ENCODE measurements around the gene ZP1.

Gene ZP1

GRCh38 chr11:60915248-60915914, 48.0 kb downstream of the ZP1 start:
- Histone ChIP-seq H2AK5ac (ENCODE audit: low read length, severe bottlenecking) (no peak overlapping the region), H3K4ac (ENCODE audit: low read depth in 1 of 2, low read length in 2 of 2) (peak overlapping the region in 1 of 2 experiments; percentile 85), H3K4me1 (ENCODE audit: control insufficient read depth, insufficient read depth, low read depth, low read length) (peaks cover 26% of the 10 kb centered on the region), H3K14ac (ENCODE audit: low read length in 2 of 2) (no peak overlapping the region), H3K27ac (ENCODE audit: low read length, poor library complexity, severe bottlenecking) (peak overlapping the region; percentile 66), H3K9me3 (ENCODE audit: control insufficient read depth, low read length) (no peaks in the 10 kb centered on the region), H3K4me3 (ENCODE audit: insufficient read depth in 1 of 2, low read depth in 1 of 2, low read length in 2 of 2) (peak overlapping the region; percentile 22 to 87), H4K8ac (ENCODE audit: low read length) (peak overlapping the region; percentile 27), H2BK12ac (ENCODE audit: low read length in 2 of 2) (no peak overlapping the region), H3K18ac (ENCODE audit: low read depth in 1 of 2, low read length in 2 of 2) (peak overlapping the region; percentile 37 to 47), H3K36me3 (ENCODE audit: control insufficient read depth in 1 of 2, insufficient read depth in 2 of 2, low read depth in 1 of 2, low read length in 2 of 2) (peaks cover 3 to 9% of the 10 kb centered on the region in 2 experiments), H2BK15ac (ENCODE audit: low read depth, poor library complexity, severe bottlenecking) (peak overlapping the region; percentile 60), H2BK5ac (ENCODE audit: low read depth, low read length, poor library complexity, severe bottlenecking) (no peak overlapping the region), H2BK120ac (ENCODE audit: low read depth, low read length) (no peak overlapping the region), H2AFZ (ENCODE audit: low read depth, low read length) (no peak overlapping the region), H3K27me3 (ENCODE audit: control insufficient read depth in 1 of 2, insufficient read depth in 1 of 2, low read length in 2 of 2) (peaks cover 5 to 9% of the 10 kb centered on the region in 2 experiments), H4K91ac (ENCODE audit: low read length) (peak overlapping the region; percentile 67), H3K4me2 (ENCODE audit: low read length, poor library complexity, severe bottlenecking) (peak overlapping the region; percentile 96), H3K9ac (ENCODE audit: low read length) (peak overlapping the region; percentile 89), H3K23ac (ENCODE audit: low read length in 2 of 2) (no peak overlapping the region), H3K79me1 (replicated peaks; ENCODE audit: low read length, poor library complexity, severe bottlenecking) (peaks cover 25% of the 10 kb centered on the region)
- 7% methylated on average over 16 of the region's 17 CpGs for WGBS
- peak; percentile 75 for DNase-seq

- H3K9ac ChIP-seq (ENCODE audit: low read length) = no peak overlapping the region
- H3K27ac ChIP-seq (ENCODE audit: low read length, poor library complexity, severe bottlenecking) = no peak overlapping the region
- WGBS = 90% methylated on average over 3 of the region's 3 CpGs
- H2BK15ac ChIP-seq (ENCODE audit: low read depth, poor library complexity, severe bottlenecking) = no peak overlapping the region
- no peak overlapping the region for H3K4me3 ChIP-seq (ENCODE audit: insufficient read depth in 1 of 2, low read depth in 1 of 2, low read length in 2 of 2)
- peaks cover 17 to 23% of the 10 kb centered on the region in 2 experiments for H3K36me3 ChIP-seq (ENCODE audit: control insufficient read depth in 1 of 2, insufficient read depth in 2 of 2, low read depth in 1 of 2, low read length in 2 of 2)
- no peaks in the 10 kb centered on the region for H3K27me3 ChIP-seq (ENCODE audit: control insufficient read depth in 1 of 2, insufficient read depth in 1 of 2, low read length in 2 of 2)
- no peak overlapping the region for H2AFZ ChIP-seq (ENCODE audit: low read depth, low read length)
- H2BK5ac ChIP-seq (ENCODE audit: low read depth, low read length, poor library complexity, severe bottlenecking) = no peak overlapping the region
- no peak overlapping the region for H4K91ac ChIP-seq (ENCODE audit: low read length)
- peaks cover 31% of the 10 kb centered on the region for H3K79me1 ChIP-seq (replicated peaks; ENCODE audit: low read length, poor library complexity, severe bottlenecking)
- no peaks in the 10 kb centered on the region for H3K9me3 ChIP-seq (ENCODE audit: control insufficient read depth, low read length)
- peaks cover 26% of the 10 kb centered on the region for H3K4me1 ChIP-seq (ENCODE audit: control insufficient read depth, insufficient read depth, low read depth, low read length)
- DNase-seq = no peak
- H2BK12ac ChIP-seq (ENCODE audit: low read length in 2 of 2) = peak overlapping the region in 1 of 2 experiments; percentile 30
- H3K18ac ChIP-seq (ENCODE audit: low read depth in 1 of 2, low read length in 2 of 2) = no peak overlapping the region
- H2BK120ac ChIP-seq (ENCODE audit: low read depth, low read length) = no peak overlapping the region
- peak overlapping the region; percentile 45 for H2AK5ac ChIP-seq (ENCODE audit: low read length, severe bottlenecking)
- peak overlapping the region; percentile 66 for H4K8ac ChIP-seq (ENCODE audit: low read length)
- H3K23ac ChIP-seq (ENCODE audit: low read length in 2 of 2) = peak overlapping the region in 1 of 2 experiments; percentile 80
- no peak overlapping the region for H3K14ac ChIP-seq (ENCODE audit: low read length in 2 of 2)
- H3K4me2 ChIP-seq (ENCODE audit: low read length, poor library complexity, severe bottlenecking) = no peak overlapping the region
- no peak overlapping the region for H3K4ac ChIP-seq (ENCODE audit: low read depth in 1 of 2, low read length in 2 of 2)
Observed at GRCh38 chr11:60916669-60917206, 49.4 kb downstream of the ZP1 start.

- H3K79me1 ChIP-seq (replicated peaks; ENCODE audit: low read length, poor library complexity, severe bottlenecking) = peaks cover 31% of the 10 kb centered on the region
- H3K4ac ChIP-seq (ENCODE audit: low read depth in 1 of 2, low read length in 2 of 2) = no peak overlapping the region
- H3K4me3 ChIP-seq (ENCODE audit: insufficient read depth in 1 of 2, low read depth in 1 of 2, low read length in 2 of 2) = no peak overlapping the region
- H3K4me2 ChIP-seq (ENCODE audit: low read length, poor library complexity, severe bottlenecking) = no peak overlapping the region
- H2BK15ac ChIP-seq (ENCODE audit: low read depth, poor library complexity, severe bottlenecking) = no peak overlapping the region
- H2BK12ac ChIP-seq (ENCODE audit: low read length in 2 of 2) = no peak overlapping the region
- no peak overlapping the region for H2AFZ ChIP-seq (ENCODE audit: low read depth, low read length)
- no peak overlapping the region for H3K27ac ChIP-seq (ENCODE audit: low read length, poor library complexity, severe bottlenecking)
- no peak overlapping the region for H2AK5ac ChIP-seq (ENCODE audit: low read length, severe bottlenecking)
- no peak overlapping the region for H4K8ac ChIP-seq (ENCODE audit: low read length)
- H2BK5ac ChIP-seq (ENCODE audit: low read depth, low read length, poor library complexity, severe bottlenecking) = no peak overlapping the region
- no peak for DNase-seq
- peaks cover 26% of the 10 kb centered on the region for H3K4me1 ChIP-seq (ENCODE audit: control insufficient read depth, insufficient read depth, low read depth, low read length)
- no peak overlapping the region for H4K91ac ChIP-seq (ENCODE audit: low read length)
- no peak overlapping the region for H3K9ac ChIP-seq (ENCODE audit: low read length)
- H3K27me3 ChIP-seq (ENCODE audit: control insufficient read depth in 1 of 2, insufficient read depth in 1 of 2, low read length in 2 of 2) = no peaks in the 10 kb centered on the region
- no peak overlapping the region for H3K14ac ChIP-seq (ENCODE audit: low read length in 2 of 2)
- H3K18ac ChIP-seq (ENCODE audit: low read depth in 1 of 2, low read length in 2 of 2) = no peak overlapping the region
- WGBS = 97% methylated on average over 1 of the region's 1 CpG
- H3K36me3 ChIP-seq (ENCODE audit: control insufficient read depth in 1 of 2, insufficient read depth in 2 of 2, low read depth in 1 of 2, low read length in 2 of 2) = peaks cover 22 to 28% of the 10 kb centered on the region in 2 experiments
- H2BK120ac ChIP-seq (ENCODE audit: low read depth, low read length) = no peak overlapping the region
- no peaks in the 10 kb centered on the region for H3K9me3 ChIP-seq (ENCODE audit: control insufficient read depth, low read length)
- H3K23ac ChIP-seq (ENCODE audit: low read length in 2 of 2) = no peak overlapping the region
Observed at GRCh38 chr11:60917267-60917666, 49.9 kb downstream of the ZP1 start.

- no peak overlapping the region for H2BK5ac ChIP-seq (ENCODE audit: low read depth, low read length, poor library complexity, severe bottlenecking)
- no peak overlapping the region for H2BK15ac ChIP-seq (ENCODE audit: low read depth, poor library complexity, severe bottlenecking)
- no peak overlapping the region for H4K8ac ChIP-seq (ENCODE audit: low read length)
- no peaks in the 10 kb centered on the region for H3K9me3 ChIP-seq (ENCODE audit: control insufficient read depth, low read length)
- H3K4me2 ChIP-seq (ENCODE audit: low read length, poor library complexity, severe bottlenecking) = no peak overlapping the region
- no peak overlapping the region for H3K18ac ChIP-seq (ENCODE audit: low read depth in 1 of 2, low read length in 2 of 2)
- no peak overlapping the region for H2BK12ac ChIP-seq (ENCODE audit: low read length in 2 of 2)
- no peak overlapping the region for H3K4ac ChIP-seq (ENCODE audit: low read depth in 1 of 2, low read length in 2 of 2)
- H3K23ac ChIP-seq (ENCODE audit: low read length in 2 of 2) = no peak overlapping the region
- H3K27ac ChIP-seq (ENCODE audit: low read length, poor library complexity, severe bottlenecking) = no peak overlapping the region
- DNase-seq = no peak
- no peak overlapping the region for H4K91ac ChIP-seq (ENCODE audit: low read length)
- no peak overlapping the region for H3K4me3 ChIP-seq (ENCODE audit: insufficient read depth in 1 of 2, low read depth in 1 of 2, low read length in 2 of 2)
- peaks cover 33% of the 10 kb centered on the region for H3K79me1 ChIP-seq (replicated peaks; ENCODE audit: low read length, poor library complexity, severe bottlenecking)
- H2AK5ac ChIP-seq (ENCODE audit: low read length, severe bottlenecking) = no peak overlapping the region
- peaks cover 18% of the 10 kb centered on the region for H3K4me1 ChIP-seq (ENCODE audit: control insufficient read depth, insufficient read depth, low read depth, low read length)
- 83% methylated on average over 4 of the region's 4 CpGs for WGBS
- no peak overlapping the region for H3K14ac ChIP-seq (ENCODE audit: low read length in 2 of 2)
- H3K36me3 ChIP-seq (ENCODE audit: control insufficient read depth in 1 of 2, insufficient read depth in 2 of 2, low read depth in 1 of 2, low read length in 2 of 2) = peaks cover 31 to 36% of the 10 kb centered on the region in 2 experiments
- no peak overlapping the region for H2BK120ac ChIP-seq (ENCODE audit: low read depth, low read length)
- no peak overlapping the region for H2AFZ ChIP-seq (ENCODE audit: low read depth, low read length)
- H3K9ac ChIP-seq (ENCODE audit: low read length) = no peak overlapping the region
- no peaks in the 10 kb centered on the region for H3K27me3 ChIP-seq (ENCODE audit: control insufficient read depth in 1 of 2, insufficient read depth in 1 of 2, low read length in 2 of 2)
Observed at GRCh38 chr11:60918251-60918938, 51.1 kb downstream of the ZP1 start.
